HL-60 (cell line): ENCODE data around the gene JPT2.

Source experiments
- GABPA ChIP-seq: IDR thresholded peaks from 2 replicates; pipeline ENCODE4 v1.6.1; 2012; ENCODE audit warnings: low read depth
- POLR2AphosphoS5 ChIP-seq: IDR thresholded peaks from 2 replicates; pipeline ENCODE4 v1.6.1; 2012; ENCODE audit warnings: low read depth
- TF ChIP-seq, protein P1 (sequence below): IDR thresholded peaks from one replicate; pipeline ENCODE4 v1.5.1; 2011; ENCODE audit warnings: low read length, control low read depth, inconsistent platforms; ENCODE audit not compliant: insufficient read depth
- TF ChIP-seq, protein P2 (sequence below): IDR thresholded peaks from 2 replicates; pipeline ENCODE4 v1.6.1; 2012; ENCODE audit warnings: low read depth; ENCODE audit not compliant: insufficient replicate concordance

DNA sequence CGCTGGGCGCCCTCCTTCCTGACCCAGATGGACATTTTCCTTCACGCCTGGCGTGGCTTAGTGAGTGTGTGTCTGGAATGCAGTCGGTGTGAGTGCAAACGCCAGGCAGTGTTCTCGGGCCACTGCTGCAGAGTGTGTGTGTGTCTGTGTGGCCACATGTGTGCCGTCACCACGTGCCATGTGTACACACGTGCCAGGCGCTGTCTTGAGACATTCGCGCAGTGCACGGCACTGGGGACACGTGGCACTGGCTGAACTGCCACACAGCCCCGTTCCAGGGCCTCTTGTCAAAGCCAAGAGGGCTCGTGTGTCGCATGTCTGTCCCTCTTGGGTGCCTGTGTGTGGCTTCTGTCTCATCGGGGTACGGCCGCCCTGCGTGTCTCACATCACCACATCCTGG is 56.7 kb downstream of the JPT2 start:
- TF ChIP-seq, protein P1, sequence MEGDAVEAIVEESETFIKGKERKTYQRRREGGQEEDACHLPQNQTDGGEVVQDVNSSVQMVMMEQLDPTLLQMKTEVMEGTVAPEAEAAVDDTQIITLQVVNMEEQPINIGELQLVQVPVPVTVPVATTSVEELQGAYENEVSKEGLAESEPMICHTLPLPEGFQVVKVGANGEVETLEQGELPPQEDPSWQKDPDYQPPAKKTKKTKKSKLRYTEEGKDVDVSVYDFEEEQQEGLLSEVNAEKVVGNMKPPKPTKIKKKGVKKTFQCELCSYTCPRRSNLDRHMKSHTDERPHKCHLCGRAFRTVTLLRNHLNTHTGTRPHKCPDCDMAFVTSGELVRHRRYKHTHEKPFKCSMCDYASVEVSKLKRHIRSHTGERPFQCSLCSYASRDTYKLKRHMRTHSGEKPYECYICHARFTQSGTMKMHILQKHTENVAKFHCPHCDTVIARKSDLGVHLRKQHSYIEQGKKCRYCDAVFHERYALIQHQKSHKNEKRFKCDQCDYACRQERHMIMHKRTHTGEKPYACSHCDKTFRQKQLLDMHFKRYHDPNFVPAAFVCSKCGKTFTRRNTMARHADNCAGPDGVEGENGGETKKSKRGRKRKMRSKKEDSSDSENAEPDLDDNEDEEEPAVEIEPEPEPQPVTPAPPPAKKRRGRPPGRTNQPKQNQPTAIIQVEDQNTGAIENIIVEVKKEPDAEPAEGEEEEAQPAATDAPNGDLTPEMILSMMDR: no peak
- TF ChIP-seq, protein P2, sequence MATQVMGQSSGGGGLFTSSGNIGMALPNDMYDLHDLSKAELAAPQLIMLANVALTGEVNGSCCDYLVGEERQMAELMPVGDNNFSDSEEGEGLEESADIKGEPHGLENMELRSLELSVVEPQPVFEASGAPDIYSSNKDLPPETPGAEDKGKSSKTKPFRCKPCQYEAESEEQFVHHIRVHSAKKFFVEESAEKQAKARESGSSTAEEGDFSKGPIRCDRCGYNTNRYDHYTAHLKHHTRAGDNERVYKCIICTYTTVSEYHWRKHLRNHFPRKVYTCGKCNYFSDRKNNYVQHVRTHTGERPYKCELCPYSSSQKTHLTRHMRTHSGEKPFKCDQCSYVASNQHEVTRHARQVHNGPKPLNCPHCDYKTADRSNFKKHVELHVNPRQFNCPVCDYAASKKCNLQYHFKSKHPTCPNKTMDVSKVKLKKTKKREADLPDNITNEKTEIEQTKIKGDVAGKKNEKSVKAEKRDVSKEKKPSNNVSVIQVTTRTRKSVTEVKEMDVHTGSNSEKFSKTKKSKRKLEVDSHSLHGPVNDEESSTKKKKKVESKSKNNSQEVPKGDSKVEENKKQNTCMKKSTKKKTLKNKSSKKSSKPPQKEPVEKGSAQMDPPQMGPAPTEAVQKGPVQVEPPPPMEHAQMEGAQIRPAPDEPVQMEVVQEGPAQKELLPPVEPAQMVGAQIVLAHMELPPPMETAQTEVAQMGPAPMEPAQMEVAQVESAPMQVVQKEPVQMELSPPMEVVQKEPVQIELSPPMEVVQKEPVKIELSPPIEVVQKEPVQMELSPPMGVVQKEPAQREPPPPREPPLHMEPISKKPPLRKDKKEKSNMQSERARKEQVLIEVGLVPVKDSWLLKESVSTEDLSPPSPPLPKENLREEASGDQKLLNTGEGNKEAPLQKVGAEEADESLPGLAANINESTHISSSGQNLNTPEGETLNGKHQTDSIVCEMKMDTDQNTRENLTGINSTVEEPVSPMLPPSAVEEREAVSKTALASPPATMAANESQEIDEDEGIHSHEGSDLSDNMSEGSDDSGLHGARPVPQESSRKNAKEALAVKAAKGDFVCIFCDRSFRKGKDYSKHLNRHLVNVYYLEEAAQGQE: no peak
- TF ChIP-seq GABPA (no peak), POLR2AphosphoS5 (no peak)
